ENCODE measurements around the gene TNFAIP2. TPM values are rescaled to one million over a fixed set of nuclear protein-coding genes. Genes with fewer than 3 reads are reported as not detected.

TNFAIP2 gene
- total RNA-seq, 3 donors from 2014 or later, result 43.6 to 76.5 (median 60.0) TPM

DNA sequence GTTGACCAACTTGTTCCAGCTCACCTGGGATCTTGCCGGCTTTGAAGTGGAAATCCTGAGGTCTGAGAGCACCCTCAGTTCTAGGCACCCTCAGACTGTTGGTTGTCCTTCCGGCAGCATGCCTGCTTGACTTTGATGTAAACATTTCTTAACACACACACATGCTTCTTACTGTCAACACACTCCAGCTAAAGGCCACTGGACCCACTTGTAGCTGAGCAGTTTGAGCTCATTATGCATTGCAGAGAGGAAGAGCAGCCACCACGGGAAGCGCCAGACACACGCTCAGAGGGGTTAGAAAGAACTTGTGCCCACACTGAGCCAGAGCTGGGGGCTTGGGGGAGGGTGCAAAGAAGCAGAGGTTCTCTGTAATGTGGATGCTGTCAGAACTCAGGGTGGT, 55.8 kb downstream of the TNFAIP2 start:
- Histone ChIP-seq H3K27ac (no peak overlapping the region), H3K27me3 (no peaks in the 10 kb centered on the region), H3K9me3 (peaks cover 12 to 14% of the 10 kb centered on the region in 2 donors), H3K4me3 (no peak overlapping the region), H3K4me1 (no peaks in the 10 kb centered on the region), H3K36me3 (no peaks in the 10 kb centered on the region)
- intact Hi-C loops (cut with DNase I; ENCODE audit: low total_unique reads), result no loop called here
- DNase-seq (ENCODE audit: low spot score in 2 of 2), result no peak
- TF ChIP-seq POLR2A (IDR thresholded peaks at IDR 0.05) (no peak), POLR2AphosphoS5 (IDR thresholded peaks at IDR 0.05) (no peak)
- TF ChIP-seq, protein P1, sequence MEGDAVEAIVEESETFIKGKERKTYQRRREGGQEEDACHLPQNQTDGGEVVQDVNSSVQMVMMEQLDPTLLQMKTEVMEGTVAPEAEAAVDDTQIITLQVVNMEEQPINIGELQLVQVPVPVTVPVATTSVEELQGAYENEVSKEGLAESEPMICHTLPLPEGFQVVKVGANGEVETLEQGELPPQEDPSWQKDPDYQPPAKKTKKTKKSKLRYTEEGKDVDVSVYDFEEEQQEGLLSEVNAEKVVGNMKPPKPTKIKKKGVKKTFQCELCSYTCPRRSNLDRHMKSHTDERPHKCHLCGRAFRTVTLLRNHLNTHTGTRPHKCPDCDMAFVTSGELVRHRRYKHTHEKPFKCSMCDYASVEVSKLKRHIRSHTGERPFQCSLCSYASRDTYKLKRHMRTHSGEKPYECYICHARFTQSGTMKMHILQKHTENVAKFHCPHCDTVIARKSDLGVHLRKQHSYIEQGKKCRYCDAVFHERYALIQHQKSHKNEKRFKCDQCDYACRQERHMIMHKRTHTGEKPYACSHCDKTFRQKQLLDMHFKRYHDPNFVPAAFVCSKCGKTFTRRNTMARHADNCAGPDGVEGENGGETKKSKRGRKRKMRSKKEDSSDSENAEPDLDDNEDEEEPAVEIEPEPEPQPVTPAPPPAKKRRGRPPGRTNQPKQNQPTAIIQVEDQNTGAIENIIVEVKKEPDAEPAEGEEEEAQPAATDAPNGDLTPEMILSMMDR (IDR thresholded peaks at IDR 0.05), result no peak

GRCh38 chr14:103180331-103180730, 57.1 kb downstream of the TNFAIP2 start:
- no peak for TF ChIP-seq POLR2A (IDR thresholded peaks at IDR 0.05)
- TF ChIP-seq POLR2AphosphoS5 (IDR thresholded peaks at IDR 0.05), result no peak
- TF ChIP-seq, protein P1 (IDR thresholded peaks at IDR 0.05), result no peak
- H3K9me3 ChIP-seq, result peaks cover 3 to 5% of the 10 kb centered on the region in 2 donors
- no peaks in the 10 kb centered on the region for H3K4me1 ChIP-seq
- H3K27ac ChIP-seq, result no peak overlapping the region
- intact Hi-C loops (cut with DNase I; ENCODE audit: low total_unique reads), result no loop called here
- H3K4me3 ChIP-seq, result no peak overlapping the region
- no peaks in the 10 kb centered on the region for H3K36me3 ChIP-seq
- no peaks in the 10 kb centered on the region for H3K27me3 ChIP-seq
- DNase-seq (ENCODE audit: low spot score in 2 of 2), result no peak

DNA sequence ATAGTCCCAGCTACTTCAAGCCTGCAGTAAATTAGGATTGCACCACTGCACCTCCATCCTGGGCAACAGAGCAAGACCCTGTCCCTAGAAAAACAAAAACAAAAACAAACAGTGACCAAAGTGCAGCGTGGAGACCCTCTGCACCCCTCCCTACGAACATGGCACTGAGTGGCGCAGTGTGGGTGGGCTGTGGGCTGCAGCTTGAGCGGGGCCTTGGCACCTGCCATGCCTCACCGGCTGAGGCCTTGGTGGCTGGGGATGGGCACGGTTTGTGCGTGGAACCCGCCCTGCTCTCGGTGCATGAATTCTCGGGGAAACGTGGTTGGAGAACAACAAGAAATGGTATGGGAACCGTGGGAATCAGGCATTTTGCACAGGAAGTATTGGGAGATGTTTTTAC, 60.8 kb downstream of the TNFAIP2 start:
- DNase-seq (ENCODE audit: low spot score in 2 of 2), result no peak
- intact Hi-C loops (cut with DNase I; ENCODE audit: low total_unique reads), result no loop called here
- no peak overlapping the region for H3K27ac ChIP-seq
- no peak overlapping the region for H3K4me3 ChIP-seq
- no peak for TF ChIP-seq POLR2A (IDR thresholded peaks at IDR 0.05)
- TF ChIP-seq, protein P1 (IDR thresholded peaks at IDR 0.05), result no peak
- TF ChIP-seq POLR2AphosphoS5 (IDR thresholded peaks at IDR 0.05), result no peak
- no peaks in the 10 kb centered on the region for H3K9me3 ChIP-seq
- H3K36me3 ChIP-seq, result no peaks in the 10 kb centered on the region
- no peaks in the 10 kb centered on the region for H3K27me3 ChIP-seq
- H3K4me1 ChIP-seq, result no peaks in the 10 kb centered on the region

GRCh38 chr14:103185051-103186029, 62.1 kb downstream of the TNFAIP2 start:
- intact Hi-C loops (cut with DNase I; ENCODE audit: low total_unique reads), result no loop called here
- no peak for TF ChIP-seq POLR2AphosphoS5 (IDR thresholded peaks at IDR 0.05)
- TF ChIP-seq, protein P1 (IDR thresholded peaks at IDR 0.05), result peak; percentile 60 to 85 (median 71)
- Histone ChIP-seq H3K4me3 (no peak overlapping the region), H3K27ac (no peak overlapping the region), H3K27me3 (no peaks in the 10 kb centered on the region), H3K36me3 (no peaks in the 10 kb centered on the region), H3K9me3 (no peaks in the 10 kb centered on the region), H3K4me1 (no peaks in the 10 kb centered on the region)
- DNase-seq (ENCODE audit: low spot score in 2 of 2), result no peak

DNA sequence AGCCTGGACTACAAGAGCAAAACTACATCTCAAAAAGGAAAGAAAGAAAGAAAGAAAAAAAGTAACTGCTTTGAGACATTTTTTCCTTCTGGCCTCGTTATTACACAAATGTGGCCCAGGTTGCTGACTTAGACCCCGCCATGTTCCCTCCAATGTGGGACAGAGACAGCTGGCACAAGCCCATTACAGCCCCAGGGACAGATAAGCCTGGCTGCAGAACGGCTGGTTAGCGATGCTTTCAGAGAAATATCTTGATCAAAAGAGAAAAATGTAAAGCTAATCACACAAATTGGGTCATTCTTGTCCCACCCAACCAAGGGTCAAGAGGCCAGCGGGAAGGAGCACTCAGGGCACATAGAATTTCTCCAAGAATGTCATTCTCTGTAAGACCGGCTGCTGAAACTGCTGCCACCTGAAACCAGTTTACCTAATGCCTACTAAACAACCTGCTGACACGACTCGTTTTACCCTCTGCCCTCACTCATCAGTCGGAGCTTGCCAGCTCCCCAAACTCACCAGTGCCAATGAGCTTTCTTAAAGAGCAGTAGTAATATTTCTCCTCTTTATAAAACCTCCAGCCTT, 63.1 kb downstream of the TNFAIP2 start:
- Histone ChIP-seq H3K4me1 (no peaks in the 10 kb centered on the region), H3K27me3 (no peaks in the 10 kb centered on the region), H3K9me3 (no peaks in the 10 kb centered on the region), H3K27ac (no peak overlapping the region), H3K36me3 (no peaks in the 10 kb centered on the region), H3K4me3 (no peak overlapping the region)
- intact Hi-C loops (cut with DNase I; ENCODE audit: low total_unique reads), result no loop called here
- no peak for TF ChIP-seq POLR2A (IDR thresholded peaks at IDR 0.05)
- TF ChIP-seq POLR2AphosphoS5 (IDR thresholded peaks at IDR 0.05), result no peak
- TF ChIP-seq, protein P1 (IDR thresholded peaks at IDR 0.05), result no peak
- no peak for DNase-seq (ENCODE audit: low spot score in 2 of 2)

All from breast epithelium (tissue), 4 donors.